Measurements from ENCODE around the gene TDRD10. TPM values are rescaled to one million over a fixed set of nuclear protein-coding genes. Genes with fewer than 3 reads are reported as not detected.

TDRD10 gene
- total RNA-seq, 1 experiment from 2014 or later = 0.31 TPM

DNA sequence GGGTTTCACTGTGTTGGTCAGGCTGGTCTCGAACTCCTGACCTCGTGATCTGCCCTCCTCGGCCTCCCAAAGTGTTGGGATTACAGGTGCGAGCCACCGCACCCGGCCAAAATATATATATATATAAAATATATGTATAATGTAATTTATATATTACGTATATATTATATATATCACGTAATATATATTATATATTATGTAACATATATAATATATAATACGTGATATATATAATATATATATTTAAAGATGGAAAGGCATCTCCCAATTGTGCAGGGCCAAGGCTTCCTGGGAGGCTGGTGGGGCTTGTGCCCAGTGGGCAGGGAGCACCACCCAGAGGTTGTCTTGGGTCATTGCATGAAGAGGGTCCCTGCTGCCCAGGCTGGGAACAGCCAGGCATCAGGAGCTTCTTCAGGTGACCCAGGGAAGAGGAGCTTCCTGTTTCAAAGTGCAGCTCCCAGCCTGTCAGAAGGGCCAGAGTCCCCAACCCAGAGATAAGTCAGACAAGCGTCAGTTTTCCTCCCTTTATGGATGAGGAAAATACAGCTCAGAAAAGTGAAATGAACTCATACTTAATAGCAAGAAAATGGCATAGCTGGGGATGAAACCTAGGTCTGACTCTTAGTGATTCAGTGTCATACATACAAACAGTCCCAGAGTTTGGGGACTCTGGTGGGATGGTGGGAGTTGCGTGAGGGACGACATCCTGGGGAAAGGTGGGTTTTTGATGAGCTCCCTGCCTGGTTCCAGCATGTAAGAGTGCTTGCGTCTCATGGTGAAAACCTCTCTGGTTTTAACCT is 44.4 kb downstream of the TDRD10 start:
- Histone ChIP-seq H3K23me2 (ENCODE audit: insufficient read length, low read depth, low read length, poor library complexity, severe bottlenecking) (no peaks in the 10 kb centered on the region), H2BK12ac (ENCODE audit: insufficient read length, low read depth, low read length) (no peak overlapping the region), H4K20me1 (ENCODE audit: control insufficient read depth, insufficient read depth, insufficient read length) (no peaks in the 10 kb centered on the region), H2BK15ac (ENCODE audit: low read depth, low read length) (no peak overlapping the region), H3K9me3 (ENCODE audit: control insufficient read depth, low read depth, low read length) (no peaks in the 10 kb centered on the region), H3K23ac (ENCODE audit: insufficient read length, low read depth, low read length) (no peak overlapping the region), H3T11ph (ENCODE audit: low read length) (no peak overlapping the region), H3K18ac (ENCODE audit: insufficient read length, low read depth, low read length) (no peak overlapping the region), H3K56ac (ENCODE audit: insufficient read length, low read depth, low read length) (no peak overlapping the region), H4K5ac (ENCODE audit: insufficient read length, low read depth, low read length) (no peak overlapping the region), H3K4ac (ENCODE audit: low read depth, low read length) (no peak overlapping the region), H3K4me2 (ENCODE audit: insufficient read depth, insufficient read length, low read length) (no peak overlapping the region), H4K91ac (ENCODE audit: insufficient read length, low read depth, low read length) (no peak overlapping the region), H3K14ac (ENCODE audit: insufficient read depth, low read length) (no peak overlapping the region), H4K8ac (replicated peaks; ENCODE audit: insufficient read length, low read depth, low read length) (no peak overlapping the region), H3K9ac (ENCODE audit: extremely low read depth, insufficient read length, low read length) (no peak overlapping the region), H2AK5ac (ENCODE audit: insufficient read length, low read length) (no peak overlapping the region), H3K79me1 (ENCODE audit: insufficient read depth, low read depth, low read length, poor library complexity, severe bottlenecking) (no peaks in the 10 kb centered on the region), H3K4me1 (ENCODE audit: insufficient read depth, low read length) (no peaks in the 10 kb centered on the region), H3K27me3 (ENCODE audit: insufficient read depth, low read length) (no peaks in the 10 kb centered on the region), H2BK120ac (ENCODE audit: low read depth, low read length, poor library complexity, severe bottlenecking) (no peak overlapping the region), H2AFZ (ENCODE audit: low read length) (no peak overlapping the region), H2BK5ac (ENCODE audit: insufficient read length, low read length) (no peak overlapping the region), H2BK20ac (ENCODE audit: low read depth, low read length, poor library complexity, severe bottlenecking) (no peak overlapping the region), H3K27ac (ENCODE audit: insufficient read length, low read depth, low read length) (no peak overlapping the region), H3K79me2 (ENCODE audit: insufficient read depth, low read length) (no peaks in the 10 kb centered on the region)
- H3K9me3 Mint-ChIP-seq = no peaks in the 10 kb centered on the region
- WGBS (ENCODE audit: extremely low coverage, insufficient read length, low lambda C conversion rate) = no CpG with 5 or more reads among the region's 13 CpGs
- H3K36me3 Mint-ChIP-seq (ENCODE audit: insufficient read depth in 1 of 3, low read depth in 3 of 3) = peaks cover 21 to 31% (median 25%) of the 10 kb centered on the region in 3 experiments; a peak in 6 of 7 replicates
- no peaks in the 10 kb centered on the region for H3K27me3 Mint-ChIP-seq (ENCODE audit: low read depth)
- no peak overlapping the region for H3K4me3 Mint-ChIP-seq
- H3K27ac Mint-ChIP-seq = no peak overlapping the region
- DNase-seq = peak; percentile 85
- peaks cover 6 to 7% of the 10 kb centered on the region in 2 experiments for H3K4me1 Mint-ChIP-seq
- TF ChIP-seq, protein P1, sequence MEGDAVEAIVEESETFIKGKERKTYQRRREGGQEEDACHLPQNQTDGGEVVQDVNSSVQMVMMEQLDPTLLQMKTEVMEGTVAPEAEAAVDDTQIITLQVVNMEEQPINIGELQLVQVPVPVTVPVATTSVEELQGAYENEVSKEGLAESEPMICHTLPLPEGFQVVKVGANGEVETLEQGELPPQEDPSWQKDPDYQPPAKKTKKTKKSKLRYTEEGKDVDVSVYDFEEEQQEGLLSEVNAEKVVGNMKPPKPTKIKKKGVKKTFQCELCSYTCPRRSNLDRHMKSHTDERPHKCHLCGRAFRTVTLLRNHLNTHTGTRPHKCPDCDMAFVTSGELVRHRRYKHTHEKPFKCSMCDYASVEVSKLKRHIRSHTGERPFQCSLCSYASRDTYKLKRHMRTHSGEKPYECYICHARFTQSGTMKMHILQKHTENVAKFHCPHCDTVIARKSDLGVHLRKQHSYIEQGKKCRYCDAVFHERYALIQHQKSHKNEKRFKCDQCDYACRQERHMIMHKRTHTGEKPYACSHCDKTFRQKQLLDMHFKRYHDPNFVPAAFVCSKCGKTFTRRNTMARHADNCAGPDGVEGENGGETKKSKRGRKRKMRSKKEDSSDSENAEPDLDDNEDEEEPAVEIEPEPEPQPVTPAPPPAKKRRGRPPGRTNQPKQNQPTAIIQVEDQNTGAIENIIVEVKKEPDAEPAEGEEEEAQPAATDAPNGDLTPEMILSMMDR (conservative IDR thresholded peaks at IDR 0.05) = peak; percentile 89
